Articular chondrocyte of knee joint (primary cell): ENCODE data around the gene DNAAF8. TPM values are rescaled to one million over a fixed set of nuclear protein-coding genes. Genes with fewer than 3 reads are reported as not detected.

Source experiments
- small RNA-seq: library from RNA; depleted of rRNA; stranded (forward); fragments of <200 nt; gene quantifications from one replicate; pipeline ENCODE3, GENCODE V24; 2012
- total RNA-seq: library from RNA; depleted of rRNA; stranded (reverse); fragments of >200 nt; gene quantifications from 2 replicates; pipeline ENCODE4 v1.2.3, GENCODE V29; 2012

The DNAAF8 gene
- 1.8 and 2.2 TPM in 2 replicates for total RNA-seq

DNA sequence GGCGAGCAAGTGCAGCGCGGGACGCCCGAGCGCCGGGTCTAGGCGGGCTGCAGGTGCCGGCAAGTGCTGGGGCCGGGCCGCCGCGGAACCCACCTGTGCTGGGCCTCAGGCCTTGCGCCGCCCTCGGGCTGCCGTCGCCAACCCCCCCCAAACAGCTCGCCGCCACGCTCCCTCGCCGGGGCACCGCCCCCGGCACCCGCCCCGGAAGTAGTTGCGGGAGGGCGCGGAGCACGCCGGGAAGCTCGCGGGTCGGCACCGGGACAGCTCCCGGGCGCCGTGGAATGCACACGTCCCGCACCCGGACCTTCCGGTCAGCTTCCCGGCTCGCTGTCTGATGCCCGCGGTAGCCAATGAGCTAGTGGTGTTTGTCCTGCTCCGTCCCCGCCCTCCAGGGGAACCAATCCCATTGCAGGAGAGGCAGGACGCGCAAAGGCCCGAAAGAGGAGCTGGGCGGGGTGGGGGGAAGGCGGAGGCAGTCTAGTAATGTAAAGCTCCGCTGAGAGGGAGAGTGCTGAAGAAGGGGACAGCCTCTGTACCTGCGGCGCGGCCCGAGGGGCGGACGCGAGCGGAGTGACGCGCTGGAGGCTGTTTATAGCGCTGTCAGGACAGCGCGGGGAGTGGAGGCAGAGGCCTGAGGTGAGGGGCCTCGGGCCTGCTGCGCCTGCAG, at the start of gene DNAAF8, which contains the start of gene ANKS3:
Gene DNAAF8, plus strand, starts transcription at position 475 of the 667 bp plus-strand sequence. CDS start 1,978 bp downstream, outside the sequence.
Gene ANKS3, minus strand, starts transcription at position 209 of the 667 bp plus-strand sequence. CDS start 4,122 bp downstream, outside the sequence.

DNA sequence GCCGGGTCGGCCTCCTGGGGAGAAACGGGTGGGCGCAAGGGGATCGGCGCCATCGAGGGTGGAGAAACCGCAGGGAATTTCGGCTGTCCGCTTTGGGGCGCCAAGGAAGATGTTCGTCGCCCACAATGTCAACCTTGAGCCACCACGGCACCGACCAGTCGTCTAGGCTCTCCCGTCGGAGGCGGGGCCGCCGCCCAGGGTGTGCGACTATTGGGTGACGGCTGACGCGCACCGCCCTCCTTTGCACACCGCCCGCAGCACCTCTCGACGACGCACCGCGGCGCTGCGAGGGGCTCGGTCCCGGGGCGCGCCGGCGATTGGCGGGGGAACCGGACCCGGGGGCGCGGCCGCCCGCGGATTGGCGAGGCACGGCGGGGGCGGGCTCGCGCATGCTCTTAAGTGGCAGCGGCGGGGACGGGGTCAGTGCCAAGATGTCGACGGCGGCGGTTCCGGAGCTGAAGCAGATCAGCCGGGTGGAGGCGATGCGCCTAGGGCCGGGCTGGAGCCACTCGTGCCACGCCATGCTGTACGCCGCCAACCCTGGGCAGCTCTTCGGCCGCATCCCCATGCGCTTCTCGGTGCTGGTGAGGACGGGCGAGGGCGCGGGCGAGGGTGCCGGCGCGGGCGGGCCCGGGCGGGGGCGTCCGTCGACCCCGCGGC, 40.9 kb upstream of the DNAAF8 start, which contains the start of gene NUDT16L1:
Gene NUDT16L1, plus strand, starts transcription at position 267 of the 660 bp plus-strand sequence. Its CDS starts 165 bp downstream, at position 432.

DNA sequence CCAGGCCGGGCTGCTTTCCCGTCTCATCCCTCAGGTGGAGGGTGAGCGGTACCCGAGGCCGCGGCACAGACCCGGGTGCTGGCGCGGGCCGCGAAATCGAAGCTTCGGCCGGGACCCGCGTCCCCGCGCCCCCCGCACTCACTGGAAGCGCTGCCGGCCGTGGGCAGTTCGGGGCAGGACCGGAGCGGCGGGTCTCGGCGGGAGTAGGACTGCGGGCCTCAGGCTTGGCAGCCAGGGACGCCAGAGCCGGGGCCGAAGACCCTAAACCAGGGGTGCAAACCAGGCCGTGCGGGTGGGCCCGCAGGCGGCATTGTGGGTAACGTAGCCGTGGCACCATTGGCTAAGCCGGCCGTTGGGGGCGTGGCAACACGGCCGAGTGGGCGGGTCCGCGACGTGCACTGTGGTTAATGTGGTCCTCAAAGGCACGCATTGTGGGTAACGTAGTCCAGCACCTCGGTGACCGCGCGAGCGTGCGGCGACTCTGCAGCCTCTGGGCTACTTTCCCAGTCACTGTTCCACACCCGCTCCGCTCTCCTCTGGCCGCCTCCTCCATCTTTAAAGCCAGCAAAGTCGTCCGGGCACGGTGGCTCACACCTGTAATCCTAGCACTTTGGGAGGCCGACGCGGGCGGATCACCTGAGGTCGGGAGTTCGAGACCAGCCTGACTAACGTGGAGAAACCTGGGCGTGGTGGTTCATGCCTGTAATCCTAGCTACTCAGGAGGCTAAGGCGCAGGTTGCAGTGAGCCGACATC, 32.7 kb downstream of the DNAAF8 start, which contains the start of gene ZNF500:
Gene ZNF500, minus strand, starts transcription at position 288 of the 754 bp plus-strand sequence. CDS start 1,184 bp downstream, outside the sequence.

DNA sequence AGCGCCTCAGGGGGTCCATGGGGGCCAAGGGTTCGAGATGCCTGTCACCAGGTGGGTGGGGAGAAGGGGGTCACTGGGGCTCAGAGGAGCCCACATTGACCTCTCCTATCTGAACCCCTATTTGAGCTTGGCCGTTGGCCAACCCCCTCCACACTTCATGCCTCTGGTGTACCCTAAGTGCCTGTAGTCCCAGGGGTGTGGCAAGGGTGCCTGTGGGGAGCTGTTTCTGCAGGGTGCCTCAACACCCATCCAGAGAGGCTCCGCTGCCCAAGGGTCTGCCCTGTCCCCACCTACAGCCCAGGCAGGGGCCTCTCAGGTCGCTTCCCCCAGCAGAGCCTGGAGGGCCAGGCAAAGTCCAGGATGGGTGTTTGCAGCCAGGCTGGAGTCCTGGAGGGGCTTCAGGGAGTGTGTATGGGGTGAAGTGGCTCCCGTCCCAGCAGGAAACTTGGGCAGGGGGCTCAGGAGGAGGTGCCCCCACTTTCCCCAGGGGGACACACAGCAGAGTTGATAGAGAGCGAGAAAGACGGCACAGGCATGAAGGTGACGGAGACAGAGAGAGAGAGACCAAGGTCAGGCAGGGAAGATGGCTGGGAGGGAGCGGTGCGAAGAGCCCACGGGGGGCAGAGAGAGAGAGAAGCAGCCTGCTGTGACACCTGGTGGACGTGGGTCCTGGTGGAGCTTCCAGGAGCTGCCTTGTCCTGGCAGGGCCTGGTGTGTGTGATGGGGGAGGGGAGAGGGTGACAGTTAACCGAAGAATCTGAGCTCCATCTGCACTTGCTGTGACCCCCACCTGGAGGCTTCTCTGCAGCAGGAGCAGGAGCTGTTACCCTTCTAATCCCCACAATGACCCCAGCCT, 53.5 kb downstream of the DNAAF8 start, which contains the start of gene SEPTIN12:
Gene SEPTIN12, minus strand, starts transcription at position 719 of the 856 bp plus-strand sequence. Its CDS starts 700 bp downstream, at position 19.

DNA sequence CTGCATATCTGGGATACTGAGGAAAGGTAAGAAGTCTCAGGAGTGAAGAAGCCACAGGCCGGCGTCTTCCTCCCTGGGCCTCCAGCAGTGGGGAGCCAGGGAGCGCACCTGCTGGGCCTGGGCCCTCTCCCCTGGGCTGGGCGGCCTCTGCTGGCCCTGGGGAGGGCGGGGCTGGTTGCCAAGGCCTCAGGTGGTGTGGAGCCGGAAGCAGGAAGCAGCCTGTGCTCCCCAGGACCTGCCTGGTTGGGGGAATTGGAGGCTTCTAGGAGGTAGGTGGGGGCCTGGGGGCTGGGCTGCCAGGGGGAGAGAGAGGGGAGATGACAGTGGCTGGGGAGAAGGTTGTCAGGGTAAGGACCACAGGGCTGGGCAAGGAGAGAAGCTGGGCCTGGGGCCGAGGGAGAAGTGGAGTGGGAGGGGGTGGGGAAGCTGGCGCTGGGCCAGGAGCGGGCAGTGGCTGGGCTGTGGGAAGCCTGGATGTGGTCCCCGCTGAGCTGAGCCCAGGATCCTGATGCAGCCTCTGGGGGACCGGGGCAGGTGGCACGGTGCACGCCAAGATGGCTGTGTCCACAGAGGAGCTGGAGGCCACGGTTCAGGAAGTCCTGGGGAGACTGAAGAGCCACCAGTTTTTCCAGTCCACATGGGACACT, 61.0 kb downstream of the DNAAF8 start, which contains the start of gene SMIM22:
Gene SMIM22, plus strand, starts transcription at position 189 of the 647 bp plus-strand sequence. Its CDS starts 366 bp downstream, at position 555.

Small RNAs within 50 kb of the gene (small RNA-seq; reads per million reads assigned to genes)
- not detected for gene RF00017

Other genes starting within 250 kb of the DNAAF8 start
- gene CDIP1, start 195.8 kb upstream of the DNAAF8 start, total RNA-seq = 17.1 and 18.8 TPM in 2 replicates
- 0.11 and 0.13 TPM in 2 replicates for gene C16orf96, start 178.2 kb upstream of the DNAAF8 start, total RNA-seq
- gene UBALD1, start 119.6 kb upstream of the DNAAF8 start, total RNA-seq = 2.5 and 4.3 TPM in 2 replicates
- gene MGRN1, start 109.7 kb upstream of the DNAAF8 start, total RNA-seq = 37.2 and 42.9 TPM in 2 replicates
- gene NUDT16L1, start 41.0 kb upstream of the DNAAF8 start, total RNA-seq = 15.3 and 16.4 TPM in 2 replicates
- 22.7 and 26.3 TPM in 2 replicates for gene ANKS3, start 266 bp upstream of the DNAAF8 start, total RNA-seq
- 11.1 and 11.3 TPM in 2 replicates for gene ZNF500, start 32.6 kb downstream of the DNAAF8 start, total RNA-seq
- not detected in 2 replicates for gene SEPTIN12, start 53.8 kb downstream of the DNAAF8 start, total RNA-seq
- not detected in 2 replicates for gene SMIM22, start 60.8 kb downstream of the DNAAF8 start, total RNA-seq
- gene ROGDI, start 68.1 kb downstream of the DNAAF8 start, total RNA-seq = 8.8 and 13.7 TPM in 2 replicates
- gene GLYR1, start 112.8 kb downstream of the DNAAF8 start, total RNA-seq = 44.2 and 45.2 TPM in 2 replicates
- gene UBN1, start 112.9 kb downstream of the DNAAF8 start, total RNA-seq = 25.6 and 31.9 TPM in 2 replicates
- gene PPL, start 202.6 kb downstream of the DNAAF8 start, total RNA-seq = 9.7 and 13.7 TPM in 2 replicates
- gene SEC14L5, start 223.8 kb downstream of the DNAAF8 start, total RNA-seq = under 0.01 and 0.22 TPM in 2 replicates